PFSK-1 (cell line): ENCODE measurements around the gene GC.

Experiments used
- FOXP2 ChIP-seq: optimal IDR thresholded peaks from 2 replicates; pipeline ENCODE3; 2011; ENCODE audit warnings: borderline replicate concordance, control low read depth, inconsistent platforms; ENCODE audit not compliant: insufficient read depth; ENCODE audit errors: extremely low read length, extremely low read depth
- POLR2AphosphoS5 ChIP-seq: IDR thresholded peaks from 2 replicates; pipeline ENCODE4 v1.6.1; 2012; ENCODE audit warnings: low read depth, mild to moderate bottlenecking, control low read depth, low read length, moderate library complexity
- SIN3A ChIP-seq: IDR thresholded peaks from 2 replicates; pipeline ENCODE4 v1.6.1; 2012; ENCODE audit warnings: mild to moderate bottlenecking, low read length, moderate library complexity, borderline replicate concordance; ENCODE audit not compliant: insufficient read depth
- TAF1 ChIP-seq: IDR thresholded peaks from 2 replicates; pipeline ENCODE4 v1.6.1; 2012; ENCODE audit warnings: low read length, control low read depth, borderline replicate concordance; ENCODE audit not compliant: insufficient read depth
- TF ChIP-seq, protein P1 (sequence below), 2 experiments: IDR thresholded peaks; 2 replicates each; pipeline versions ENCODE4 v1.6.1 to v1.8.0; 2011 to 2012; ENCODE audit warnings: low read depth in 2 of 2, low read length in 2 of 2, control low read depth in 1 of 2, inconsistent platforms in 1 of 2, mild to moderate bottlenecking in 1 of 2, moderate library complexity in 1 of 2; ENCODE audit not compliant: insufficient read depth in 1 of 2

The GC gene

DNA sequence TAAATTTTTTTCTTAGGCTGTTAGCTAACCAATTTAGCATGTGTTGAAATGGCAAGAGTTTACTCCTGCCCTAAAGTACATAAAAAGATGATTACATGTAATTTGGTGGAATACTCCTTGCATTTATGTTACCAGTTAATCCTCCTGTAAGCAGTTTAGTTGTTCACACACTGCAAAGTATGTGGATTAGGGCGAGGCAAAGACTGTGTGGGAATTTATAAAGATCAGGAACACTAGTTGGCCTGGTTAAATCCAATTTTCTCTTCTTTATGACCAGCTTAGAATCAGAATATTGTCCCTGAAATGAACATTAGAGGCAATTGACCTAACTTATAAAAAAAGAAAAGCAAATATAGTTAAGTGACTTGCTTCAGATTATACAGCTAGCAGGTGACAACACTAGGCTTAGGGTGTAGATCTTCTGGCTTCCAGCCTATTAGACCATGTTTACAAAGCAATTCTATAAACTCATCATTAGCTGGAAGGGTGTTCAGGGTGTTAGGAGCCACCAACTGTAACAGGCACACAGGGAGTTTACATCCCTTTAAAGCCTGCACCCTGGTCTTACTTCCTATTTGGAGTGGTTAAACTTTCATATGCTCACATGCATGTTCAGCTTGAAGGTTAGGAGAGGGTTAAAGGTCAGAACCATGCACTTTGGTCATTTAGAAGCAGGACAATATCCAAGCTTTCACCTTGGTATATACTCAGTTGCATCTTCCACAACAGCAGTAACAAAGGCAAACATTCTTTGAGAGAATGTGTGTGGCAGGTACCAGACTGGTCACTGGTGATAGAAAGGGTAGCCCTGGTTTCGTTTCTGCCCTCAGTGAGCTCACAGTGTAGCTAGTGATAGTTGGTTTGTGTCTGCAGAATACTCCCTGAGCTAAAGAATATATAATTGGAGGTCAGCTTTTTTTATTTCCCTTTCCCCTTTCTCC, 72.6 kb downstream of the GC start:
- TF ChIP-seq, protein P1, sequence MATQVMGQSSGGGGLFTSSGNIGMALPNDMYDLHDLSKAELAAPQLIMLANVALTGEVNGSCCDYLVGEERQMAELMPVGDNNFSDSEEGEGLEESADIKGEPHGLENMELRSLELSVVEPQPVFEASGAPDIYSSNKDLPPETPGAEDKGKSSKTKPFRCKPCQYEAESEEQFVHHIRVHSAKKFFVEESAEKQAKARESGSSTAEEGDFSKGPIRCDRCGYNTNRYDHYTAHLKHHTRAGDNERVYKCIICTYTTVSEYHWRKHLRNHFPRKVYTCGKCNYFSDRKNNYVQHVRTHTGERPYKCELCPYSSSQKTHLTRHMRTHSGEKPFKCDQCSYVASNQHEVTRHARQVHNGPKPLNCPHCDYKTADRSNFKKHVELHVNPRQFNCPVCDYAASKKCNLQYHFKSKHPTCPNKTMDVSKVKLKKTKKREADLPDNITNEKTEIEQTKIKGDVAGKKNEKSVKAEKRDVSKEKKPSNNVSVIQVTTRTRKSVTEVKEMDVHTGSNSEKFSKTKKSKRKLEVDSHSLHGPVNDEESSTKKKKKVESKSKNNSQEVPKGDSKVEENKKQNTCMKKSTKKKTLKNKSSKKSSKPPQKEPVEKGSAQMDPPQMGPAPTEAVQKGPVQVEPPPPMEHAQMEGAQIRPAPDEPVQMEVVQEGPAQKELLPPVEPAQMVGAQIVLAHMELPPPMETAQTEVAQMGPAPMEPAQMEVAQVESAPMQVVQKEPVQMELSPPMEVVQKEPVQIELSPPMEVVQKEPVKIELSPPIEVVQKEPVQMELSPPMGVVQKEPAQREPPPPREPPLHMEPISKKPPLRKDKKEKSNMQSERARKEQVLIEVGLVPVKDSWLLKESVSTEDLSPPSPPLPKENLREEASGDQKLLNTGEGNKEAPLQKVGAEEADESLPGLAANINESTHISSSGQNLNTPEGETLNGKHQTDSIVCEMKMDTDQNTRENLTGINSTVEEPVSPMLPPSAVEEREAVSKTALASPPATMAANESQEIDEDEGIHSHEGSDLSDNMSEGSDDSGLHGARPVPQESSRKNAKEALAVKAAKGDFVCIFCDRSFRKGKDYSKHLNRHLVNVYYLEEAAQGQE (IDR thresholded peaks at IDR 0.05; ENCODE audit: insufficient read depth in 1 of 2, low read depth in 2 of 2, low read length in 2 of 2), result no peak
- TF ChIP-seq SIN3A, result no peak

DNA sequence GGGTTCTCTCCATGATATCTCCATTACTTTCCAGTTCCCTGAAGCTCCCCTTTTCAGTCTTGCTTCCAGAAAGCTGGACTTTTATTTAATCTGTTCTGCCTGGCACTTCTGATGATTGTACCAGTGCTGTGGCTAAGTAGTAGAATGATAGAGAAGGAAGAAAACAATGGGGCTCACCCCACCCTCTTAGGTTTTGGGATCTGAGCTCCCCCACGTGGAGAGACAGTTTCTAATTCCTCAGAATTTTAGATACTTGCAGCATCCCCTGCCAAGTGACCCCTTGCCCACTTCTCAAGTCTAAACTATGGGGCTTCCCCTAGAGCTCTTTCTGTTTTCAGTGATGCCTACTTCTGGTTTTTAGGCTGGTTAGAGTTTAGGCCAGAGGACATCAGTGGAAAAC, 73.9 kb downstream of the GC start:
- TF ChIP-seq TAF1, result no peak
- TF ChIP-seq, protein P1 (IDR thresholded peaks at IDR 0.05; ENCODE audit: insufficient read depth in 1 of 2, low read depth in 2 of 2, low read length in 2 of 2), result no peak

- TF ChIP-seq TAF1 (no peak), FOXP2 (no peak), POLR2AphosphoS5 (no peak), SIN3A (no peak)
- TF ChIP-seq, protein P1 (IDR thresholded peaks at IDR 0.05; ENCODE audit: insufficient read depth in 1 of 2, low read depth in 2 of 2, low read length in 2 of 2), result no peak
Measured at GRCh38 chr4:71698141-71698540, 85.7 kb downstream of the GC start.

DNA sequence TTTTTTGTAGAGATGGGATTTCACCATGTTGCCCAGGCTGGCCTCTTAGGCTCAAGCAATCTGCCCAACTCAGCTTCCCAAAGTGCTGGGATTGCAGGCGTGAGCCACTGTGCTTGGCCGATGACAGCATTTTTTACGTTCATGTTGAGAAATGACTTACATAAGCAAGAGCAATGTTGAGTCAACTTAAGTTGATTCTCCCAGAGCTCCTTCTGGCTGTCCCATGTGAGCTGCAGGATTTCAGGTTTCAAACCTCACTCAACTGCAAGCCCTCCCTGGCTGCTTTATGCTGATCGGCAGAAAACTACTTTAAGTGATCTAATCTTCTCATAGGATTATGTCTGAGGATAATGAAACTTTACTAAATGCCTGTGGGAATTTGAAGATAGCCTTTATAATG, 86.8 kb downstream of the GC start:
- no peak for TF ChIP-seq FOXP2
- TF ChIP-seq POLR2AphosphoS5, result no peak
- no peak for TF ChIP-seq TAF1

- TF ChIP-seq POLR2AphosphoS5 (no peak), SIN3A (no peak), FOXP2 (no peak), TAF1 (no peak)
- TF ChIP-seq, protein P1 (IDR thresholded peaks at IDR 0.05; ENCODE audit: insufficient read depth in 1 of 2, low read depth in 2 of 2, low read length in 2 of 2), result no peak
Measured at GRCh38 chr4:71694961-71695360, 88.9 kb downstream of the GC start.
